Stimulated activated CD4-positive, alpha-beta T cell treated with anti-CD3 and anti-CD28 coated beads, Interleukin-1b, Interleukin-23, amount 100 ng/mL, for 24 hours (primary cell): Measurements from ENCODE around the gene RTKN.
"Not testable (repeated sequence)": the region's sequence is repeated elsewhere in the genome, so short reads cannot be mapped to it uniquely, and the experiment has no call there.

Experiments
- DNase-seq, 4 experiments: peaks; one replicate each; pipeline ENCODE4 v3.0.0-alpha.2; 2020; ENCODE audit warnings: low read depth in 4 of 4, low spot score in 1 of 4

The RTKN gene

GRCh38 chr2:74461187-74462053 is 19.7 kb upstream of the RTKN start:
- DNase-seq: no peak

GRCh38 chr2:74460187-74460586 is 18.4 kb upstream of the RTKN start:
- not testable (repeated sequence) for DNase-seq

GRCh38 chr2:74459503-74460118 is 17.9 kb upstream of the RTKN start:
- not testable (repeated sequence) for DNase-seq

GRCh38 chr2:74458938-74459363 is 17.2 kb upstream of the RTKN start:
- DNase-seq: no peak

GRCh38 chr2:74458132-74458937 is 16.6 kb upstream of the RTKN start, which contains the start of gene WBP1:
Gene WBP1, plus strand, starts transcription at chr2:74458438. Its CDS starts 165 bp downstream, at chr2:74458603.
- peak; percentile 94 to 99 (median 96) for DNase-seq

GRCh38 chr2:74457549-74458131 is 15.9 kb upstream of the RTKN start:
- DNase-seq: peak; percentile 49 to 75 (median 64)

- no peak for DNase-seq
Measured at GRCh38 chr2:74457129-74457548, 15.4 kb upstream of the RTKN start.

GRCh38 chr2:74454654-74455511 is 13.1 kb upstream of the RTKN start, which contains the start of gene INO80B:
Gene INO80B, plus strand, starts transcription at chr2:74455087. Its CDS starts 30 bp downstream, at chr2:74455117.
- peak; percentile 86 to 94 (median 94) for DNase-seq

GRCh38 chr2:74450570-74451190 is 8.9 kb upstream of the RTKN start:
- DNase-seq: no peak

- no peak for DNase-seq
Measured at GRCh38 chr2:74448771-74449170, 7.0 kb upstream of the RTKN start.

- no peak for DNase-seq
Measured at GRCh38 chr2:74447230-74447999, 5.7 kb upstream of the RTKN start.

GRCh38 chr2:74444498-74445318 is 3.0 kb upstream of the RTKN start:
- DNase-seq: no peak

- DNase-seq: not testable (repeated sequence)
Measured at GRCh38 chr2:74442483-74443297, 953 bp upstream of the RTKN start.

- DNase-seq: no peak
Measured at GRCh38 chr2:74441170-74441689, 507 bp downstream of the RTKN start.

- peak in 2 of 4 experiments; percentile 27 to 59 for DNase-seq
Measured at GRCh38 chr2:74440378-74441169, 1.2 kb downstream of the RTKN start.

- DNase-seq: no peak
Measured at GRCh38 chr2:74439803-74440377, 1.8 kb downstream of the RTKN start.
